ENCODE measurements around the gene SPON1. TPM values are rescaled to one million over a fixed set of nuclear protein-coding genes. Genes with fewer than 3 reads are reported as not detected.
A peak's percentile ranks its signal among the peaks of the same experiment; 100 is the strongest.
"Not testable (repeated sequence)": the region's sequence is repeated elsewhere in the genome, so short reads cannot be mapped to it uniquely, and the experiment has no call there.

SPON1 gene
- total and polyA plus RNA-seq, 8 donors, result 0.83 to 17.5 (median 1.7) TPM

GRCh38 chr11:14079797-14080196 is 117.3 kb downstream of the SPON1 start:
- no peak for TF ChIP-seq CTCF (IDR thresholded peaks at IDR 0.05)
- H3K9me3 ChIP-seq, result no peaks in the 10 kb centered on the region
- no peaks in the 10 kb centered on the region for H3K36me3 ChIP-seq
- intact Hi-C loops (cut with DNase I), result no loop called here
- ATAC-seq, result no peak
- WGBS, 2 donors, result 53 to 73% methylated on average over 4 of the region's 4 CpGs
- FAIRE-seq, result no peak
- H3K27me3 ChIP-seq, result no peaks in the 10 kb centered on the region
- H3K4me1 ChIP-seq, result no peaks in the 10 kb centered on the region
- no peak overlapping the region for H3K27ac ChIP-seq
- H3K4me3 ChIP-seq, result no peak overlapping the region
- no peak for DNase-seq

- Histone ChIP-seq H3K4me1 (no peaks in the 10 kb centered on the region), H3K4me3 (no peak overlapping the region), H3K9me3 (no peaks in the 10 kb centered on the region), H3K27ac (peak overlapping the region in 1 of 4 donors; percentile 11), H3K27me3 (no peaks in the 10 kb centered on the region), H3K36me3 (no peaks in the 10 kb centered on the region)
- no peak for TF ChIP-seq CTCF (IDR thresholded peaks at IDR 0.05)
- ATAC-seq (peak in 2 of 4 donors; percentile 62 to 68), DNase-seq (no peak), FAIRE-seq (no peak)
- intact Hi-C loops (cut with DNase I), result no loop called here
- 63 to 68% methylated on average over 6 of the region's 6 CpGs for WGBS, 2 donors
These were observed 119.2 kb downstream of the SPON1 start for GRCh38 chr11:14081581-14082231.

- ATAC-seq (peak in 2 of 4 donors; percentile 45 to 53), DNase-seq (no peak), FAIRE-seq (no peak)
- Histone ChIP-seq H3K4me3 (no peak overlapping the region), H3K27ac (no peak overlapping the region), H3K36me3 (no peaks in the 10 kb centered on the region), H3K27me3 (no peaks in the 10 kb centered on the region), H3K9me3 (no peaks in the 10 kb centered on the region), H3K4me1 (no peaks in the 10 kb centered on the region)
- intact Hi-C loops (cut with DNase I), result no loop called here
- 31 to 45% methylated on average over 5 of the region's 5 CpGs for WGBS, 2 donors
- TF ChIP-seq CTCF (IDR thresholded peaks at IDR 0.05), result no peak
These were observed 119.8 kb downstream of the SPON1 start for GRCh38 chr11:14082338-14082737.

- intact Hi-C loops (cut with DNase I); DNase-seq; H3K4me1 ChIP-seq; H3K27me3 ChIP-seq; H3K27ac ChIP-seq; FAIRE-seq; H3K36me3 ChIP-seq; H3K9me3 ChIP-seq; ATAC-seq; H3K4me3 ChIP-seq: not testable (repeated sequence)
- WGBS, 2 donors, result 45 to 58% methylated on average over 2 of the region's 2 CpGs
These were observed 126.3 kb downstream of the SPON1 start for GRCh38 chr11:14088861-14089260.

GRCh38 chr11:14089690-14090462 is 127.4 kb downstream of the SPON1 start:
- Histone ChIP-seq H3K4me3 (no peak overlapping the region), H3K27ac (no peak overlapping the region), H3K27me3 (no peaks in the 10 kb centered on the region), H3K9me3 (no peaks in the 10 kb centered on the region), H3K36me3 (no peaks in the 10 kb centered on the region), H3K4me1 (no peaks in the 10 kb centered on the region)
- FAIRE-seq (no peak), ATAC-seq (no peak), DNase-seq (no peak)
- TF ChIP-seq CTCF (IDR thresholded peaks at IDR 0.05), result no peak
- intact Hi-C loops (cut with DNase I), result no loop called here
- 66 to 67% methylated on average over 17 of the region's 17 CpGs for WGBS, 2 donors

DNA sequence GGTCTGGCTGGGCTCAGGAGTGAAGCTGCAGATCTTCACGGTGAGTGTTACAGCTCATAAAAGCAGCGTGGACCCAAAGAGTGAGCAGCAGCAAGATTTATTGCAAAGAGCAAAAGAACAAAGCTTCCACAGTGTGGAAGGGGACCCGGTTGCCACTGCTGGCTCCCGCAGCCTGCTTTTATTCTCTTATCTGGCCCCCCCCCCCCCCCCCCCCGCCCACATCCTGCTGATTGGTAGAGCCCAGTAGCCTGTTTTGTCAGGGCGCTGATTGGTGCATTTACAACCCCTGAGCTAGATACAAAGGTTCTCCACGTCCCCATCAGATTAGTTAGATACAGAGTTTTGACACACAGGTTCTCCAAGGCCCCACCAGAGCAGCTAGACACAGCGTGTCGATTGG is 128.1 kb downstream of the SPON1 start:
- H3K4me1 ChIP-seq, result not testable (repeated sequence)

More for the DNA sequence above, 128.1 kb downstream of the SPON1 start:
- H3K27ac ChIP-seq; intact Hi-C loops (cut with DNase I); H3K36me3 ChIP-seq; H3K27me3 ChIP-seq; H3K9me3 ChIP-seq; FAIRE-seq; DNase-seq; ATAC-seq; H3K4me3 ChIP-seq: not testable (repeated sequence)
- 59 to 73% methylated on average over 8 of the region's 9 CpGs for WGBS, 2 donors

Measured in pancreas (tissue), 10 donors.